CD14-positive monocyte (primary cell): Measurements from ENCODE around the gene SESN2. TPM values are rescaled to one million over a fixed set of nuclear protein-coding genes. Genes with fewer than 3 reads are reported as not detected.
A peak's percentile ranks its signal among the peaks of the same experiment; 100 is the strongest.

Experiments used
- DNase-seq, 3 donors: peaks; one replicate each; pipeline ENCODE4 v3.0.0-alpha.2; 2011 to 2022
- H2AFZ ChIP-seq: 2 replicates; pipeline ENCODE4 v1.6.0; 2012; ENCODE audit warnings: mild to moderate bottlenecking, low read depth, low read length, inconsistent platforms; ENCODE audit not compliant: insufficient read depth, poor library complexity, severe bottlenecking
- H3K27ac ChIP-seq, 2 donors: 1 replicate in 1 of 2; 2 replicates in 1 of 2; pipeline ENCODE4 v1.5.1; 2012 to 2013; ENCODE audit warnings: low read length in 2 of 2, control low read depth in 1 of 2, inconsistent platforms in 1 of 2, low read depth in 1 of 2, mild to moderate bottlenecking in 1 of 2
- H3K27me3 ChIP-seq, 2 donors: one replicate each; pipeline versions ENCODE4 v1.6.0 to v1.6.1; 2011 to 2013; ENCODE audit warnings: low read length in 2 of 2; ENCODE audit not compliant: control insufficient read depth in 2 of 2, insufficient read depth in 2 of 2
- H3K36me3 ChIP-seq, 2 donors: replicated peaks in 1 of 2; 1 replicate in 1 of 2; 2 replicates in 1 of 2; pipeline versions ENCODE4 v1.5.1 to v1.6.1; 2012 to 2013; ENCODE audit warnings: low read length in 2 of 2, control low read depth in 1 of 2, inconsistent platforms in 1 of 2, mild to moderate bottlenecking in 1 of 2; ENCODE audit not compliant: insufficient read depth in 2 of 2, control insufficient read depth in 1 of 2
- H3K4me1 ChIP-seq, 2 donors: 1 replicate in 1 of 2; 2 replicates in 1 of 2; pipeline versions ENCODE4 v1.5.1 to v1.6.1; 2012 to 2013; ENCODE audit warnings: low read length in 2 of 2, control low read depth in 1 of 2, inconsistent platforms in 1 of 2, mild to moderate bottlenecking in 1 of 2, moderate library complexity in 1 of 2; ENCODE audit not compliant: insufficient read depth in 2 of 2, control insufficient read depth in 1 of 2
- H3K4me2 ChIP-seq: replicated peaks from 2 replicates; pipeline ENCODE3; 2012; ENCODE audit warnings: low read length, moderate library complexity, mild to moderate bottlenecking; ENCODE audit not compliant: poor library complexity, severe bottlenecking; ENCODE audit errors: extremely low read depth
- H3K4me3 ChIP-seq, 3 experiments: fragments of 200-600 bp in 1 of 3; sonication (generic) in 1 of 3; replicated peaks in 1 of 3; 1 replicate in 2 of 3; 2 replicates in 1 of 3; pipeline ENCODE4 v1.5.1; 2011 to 2013; ENCODE audit warnings: low read length in 3 of 3, mild to moderate bottlenecking in 3 of 3, control low read depth in 2 of 3, low read depth in 2 of 3, inconsistent platforms in 1 of 3, moderate library complexity in 1 of 3
- H3K79me2 ChIP-seq: 2 replicates; pipeline ENCODE4 v1.6.0; 2012; ENCODE audit warnings: mild to moderate bottlenecking, control low read depth, inconsistent platforms, low read length, moderate library complexity; ENCODE audit not compliant: insufficient read depth
- H3K9ac ChIP-seq: 2 replicates; pipeline ENCODE4 v1.6.0; 2017; ENCODE audit warnings: low read length, mild to moderate bottlenecking; ENCODE audit not compliant: insufficient read depth, poor library complexity, severe bottlenecking
- H3K9me3 ChIP-seq, 2 donors: replicated peaks in 1 of 2; 1 replicate in 1 of 2; 2 replicates in 1 of 2; pipeline versions ENCODE4 v1.5.1 to v1.6.1; 2012 to 2013; ENCODE audit warnings: low read length in 2 of 2, control low read depth in 1 of 2; ENCODE audit not compliant: control insufficient read depth in 1 of 2, insufficient read depth in 1 of 2
- H4K20me1 ChIP-seq: 2 replicates; pipeline ENCODE4 v1.6.0; 2012; ENCODE audit warnings: mild to moderate bottlenecking, low read length, control low read depth, moderate library complexity; ENCODE audit not compliant: insufficient read depth
- H3K27ac Mint-ChIP-seq, 7 donors: one replicate each; pipeline ENCODE4 v1.8.0; 2020; ENCODE audit warnings: mild to moderate bottlenecking in 7 of 7, mixed read lengths in 7 of 7, moderate library complexity in 6 of 7, inconsistent platforms in 2 of 7
- H3K27me3 Mint-ChIP-seq, 3 donors: one replicate each; pipeline ENCODE4 v1.8.0; 2021 to 2022; ENCODE audit warnings: low read depth in 3 of 3, mild to moderate bottlenecking in 3 of 3, mixed read lengths in 3 of 3, moderate library complexity in 3 of 3, inconsistent platforms in 1 of 3
- H3K36me3 Mint-ChIP-seq, 2 donors: one replicate each; pipeline ENCODE4 v1.8.0; 2020; ENCODE audit warnings: mixed read lengths in 2 of 2, inconsistent platforms in 1 of 2, mild to moderate bottlenecking in 1 of 2
- H3K4me1 Mint-ChIP-seq: one replicate; pipeline ENCODE4 v1.8.0; 2020; ENCODE audit warnings: mild to moderate bottlenecking, mixed read lengths
- H3K4me3 Mint-ChIP-seq, 2 donors: one replicate each; pipeline ENCODE4 v1.8.0; 2020; ENCODE audit warnings: mild to moderate bottlenecking in 2 of 2, mixed read lengths in 2 of 2, moderate library complexity in 1 of 2
- H3K9me3 Mint-ChIP-seq, 7 donors: one replicate each; pipeline ENCODE4 v1.8.0; 2020 to 2022; ENCODE audit warnings: mixed read lengths in 7 of 7, mild to moderate bottlenecking in 6 of 7, moderate library complexity in 6 of 7, inconsistent platforms in 2 of 7
- WGBS: methylation state at CpG from one replicate; pipeline ENCODE4 v1.1.5; 2013; ENCODE audit warnings: missing lambda C conversion rate; ENCODE audit not compliant: insufficient coverage; 5-methylcytosine and 5-hydroxymethylcytosine counted together
- intact Hi-C, 2 donors: fragments of 100-400 bp; cut with micrococcal nuclease; formaldehyde crosslinking; loops; one replicate each; pipeline versions ENCODE4 v1.15.0 to v1.15.1; 2023
- polyA plus RNA-seq, 3 donors: library from polyadenylated mRNA; depleted of rRNA in 1 of 3; unstranded in 2 of 3; stranded (reverse) in 1 of 3; fragments of 300-500 nt in 2 of 3; fragments of >200 nt in 1 of 3; fragmentation: Illumina TruSeq in 2 of 3; gene quantifications; 1 replicate in 2 of 3; 2 replicates in 1 of 3; pipeline ENCODE4 v1.2.3, GENCODE V29; 2012 to 2021
- TF ChIP-seq, protein P1 (sequence below): fragments of 200-600 bp; IDR thresholded peaks from one replicate; pipeline ENCODE4 v1.8.0; 2022; ENCODE audit warnings: antibody characterized with exemption, mild to moderate bottlenecking

The SESN2 gene
- polyA plus RNA-seq, 3 donors, result 5.0 to 15.7 (median 5.1) TPM

GRCh38 chr1:28236656-28237322, 22.5 kb upstream of the SESN2 start:
- WGBS, result 0% methylated on average over 9 of the region's 20 CpGs
- peak overlapping the region; percentile 83 for H3K9ac ChIP-seq
- H3K27me3 Mint-ChIP-seq, result peaks cover 0 to 1% (median 0%) of the 10 kb centered on the region in 3 donors
- peaks cover 43% of the 10 kb centered on the region for H3K79me2 ChIP-seq
- peak overlapping the region in 1 of 2 donors; percentile 86 for H3K27ac ChIP-seq
- no peaks in the 10 kb centered on the region for H3K27me3 ChIP-seq
- H3K9me3 ChIP-seq, result no peaks in the 10 kb centered on the region
- TF ChIP-seq, protein P1, sequence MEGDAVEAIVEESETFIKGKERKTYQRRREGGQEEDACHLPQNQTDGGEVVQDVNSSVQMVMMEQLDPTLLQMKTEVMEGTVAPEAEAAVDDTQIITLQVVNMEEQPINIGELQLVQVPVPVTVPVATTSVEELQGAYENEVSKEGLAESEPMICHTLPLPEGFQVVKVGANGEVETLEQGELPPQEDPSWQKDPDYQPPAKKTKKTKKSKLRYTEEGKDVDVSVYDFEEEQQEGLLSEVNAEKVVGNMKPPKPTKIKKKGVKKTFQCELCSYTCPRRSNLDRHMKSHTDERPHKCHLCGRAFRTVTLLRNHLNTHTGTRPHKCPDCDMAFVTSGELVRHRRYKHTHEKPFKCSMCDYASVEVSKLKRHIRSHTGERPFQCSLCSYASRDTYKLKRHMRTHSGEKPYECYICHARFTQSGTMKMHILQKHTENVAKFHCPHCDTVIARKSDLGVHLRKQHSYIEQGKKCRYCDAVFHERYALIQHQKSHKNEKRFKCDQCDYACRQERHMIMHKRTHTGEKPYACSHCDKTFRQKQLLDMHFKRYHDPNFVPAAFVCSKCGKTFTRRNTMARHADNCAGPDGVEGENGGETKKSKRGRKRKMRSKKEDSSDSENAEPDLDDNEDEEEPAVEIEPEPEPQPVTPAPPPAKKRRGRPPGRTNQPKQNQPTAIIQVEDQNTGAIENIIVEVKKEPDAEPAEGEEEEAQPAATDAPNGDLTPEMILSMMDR, result no peak
- peaks cover 33 to 38% of the 10 kb centered on the region in 2 donors for H3K4me1 ChIP-seq
- no peak overlapping the region for H3K27ac Mint-ChIP-seq
- H3K36me3 ChIP-seq, result peaks cover 0 to 9% of the 10 kb centered on the region in 2 donors
- H3K4me3 ChIP-seq, result peak overlapping the region; percentile 68 to 94 (median 75)
- no peak overlapping the region for H3K4me3 Mint-ChIP-seq
- intact Hi-C loops, result no loop called here
- no peaks in the 10 kb centered on the region for H3K9me3 Mint-ChIP-seq
- peak overlapping the region; percentile 87 for H3K4me2 ChIP-seq
- H3K4me1 Mint-ChIP-seq, result peaks cover 5% of the 10 kb centered on the region
- DNase-seq, result no peak
- peaks cover 0 to 2% of the 10 kb centered on the region in 2 donors for H3K36me3 Mint-ChIP-seq
- H2AFZ ChIP-seq, result peak overlapping the region; percentile 100
- no peaks in the 10 kb centered on the region for H4K20me1 ChIP-seq

- Histone ChIP-seq H3K27ac (no peak overlapping the region), H3K4me3 (no peak overlapping the region), H3K36me3 (peaks cover 0 to 9% of the 10 kb centered on the region in 2 donors), H3K79me2 (peaks cover 24% of the 10 kb centered on the region), H3K9ac (no peak overlapping the region), H3K9me3 (no peaks in the 10 kb centered on the region), H3K4me1 (peaks cover 30 to 32% of the 10 kb centered on the region in 2 donors), H4K20me1 (no peaks in the 10 kb centered on the region), H3K4me2 (no peak overlapping the region), H2AFZ (no peak overlapping the region), H3K27me3 (no peaks in the 10 kb centered on the region)
- Mint-ChIP-seq H3K27ac (no peak overlapping the region), H3K9me3 (no peaks in the 10 kb centered on the region), H3K4me1 (peaks cover 11% of the 10 kb centered on the region), H3K27me3 (peaks cover 0 to 2% (median 0%) of the 10 kb centered on the region in 3 donors), H3K4me3 (no peak overlapping the region), H3K36me3 (peaks cover 2 to 4% of the 10 kb centered on the region in 2 donors)
- intact Hi-C loops, result no loop called here
- TF ChIP-seq, protein P1, result no peak
- WGBS, result 100% methylated on average over 2 of the region's 2 CpGs
- DNase-seq, result no peak
Measured at GRCh38 chr1:28239004-28239403, 20.3 kb upstream of the SESN2 start.
